T-helper 2 cell treated with Interferon-gamma antibody and Interleukin-4, amounts not matched to agents 100 ng/mL and 5 ng/mL, for 36 hours (primary cell): ENCODE results near the gene CHSY3. TPM values are rescaled to one million over a fixed set of nuclear protein-coding genes. Genes with fewer than 3 reads are reported as not detected.
"Not testable (repeated sequence)": the region's sequence is repeated elsewhere in the genome, so short reads cannot be mapped to it uniquely, and the experiment has no call there.

Experiments used
- intact Hi-C: fragments of 100-400 bp; cut with micrococcal nuclease; formaldehyde crosslinking; loops from one replicate; pipeline ENCODE4 v1.15.1; 2023
- total RNA-seq: library from RNA; stranded (reverse); gene quantifications from 2 replicates; pipeline ENCODE4 v1.2.3, GENCODE V29; 2022

Gene CHSY3
- total RNA-seq, 1 donor from 2014 or later: not detected

GRCh38 chr5:130155345-130156011 is 251.2 kb downstream of the CHSY3 start:
- intact Hi-C loops: no loop called here

GRCh38 chr5:130158036-130158435 is 253.8 kb downstream of the CHSY3 start:
- intact Hi-C loops: no loop called here

- intact Hi-C loops: no loop called here
Observed at GRCh38 chr5:130159968-130160367, 255.7 kb downstream of the CHSY3 start.

- intact Hi-C loops: no loop called here
Observed at GRCh38 chr5:130164966-130165365, 260.7 kb downstream of the CHSY3 start.

- intact Hi-C loops: no loop called here
Observed at GRCh38 chr5:130166839-130167490, 262.7 kb downstream of the CHSY3 start.

GRCh38 chr5:130168211-130168610 is 263.9 kb downstream of the CHSY3 start:
- intact Hi-C loops: no loop called here

- intact Hi-C loops: no loop called here
Observed at GRCh38 chr5:130171699-130172098, 267.4 kb downstream of the CHSY3 start.

GRCh38 chr5:130183115-130183514 is 278.9 kb downstream of the CHSY3 start:
- intact Hi-C loops: no loop called here

- intact Hi-C loops: no loop called here
Observed at GRCh38 chr5:130189961-130190360, 285.7 kb downstream of the CHSY3 start.

GRCh38 chr5:130198927-130199326 is 294.7 kb downstream of the CHSY3 start:
- intact Hi-C loops: no loop called here

- intact Hi-C loops: no loop called here
Observed at GRCh38 chr5:130206686-130207085, 302.4 kb downstream of the CHSY3 start.

- intact Hi-C loops: no loop called here
Observed at GRCh38 chr5:130213607-130214006, 309.3 kb downstream of the CHSY3 start.

GRCh38 chr5:130216286-130216685 is 312.0 kb downstream of the CHSY3 start:
- intact Hi-C loops: no loop called here

GRCh38 chr5:130222573-130222972 is 318.3 kb downstream of the CHSY3 start:
- intact Hi-C loops: no loop called here

- intact Hi-C loops: not testable (repeated sequence)
Observed at GRCh38 chr5:130226556-130226955, 322.3 kb downstream of the CHSY3 start.

GRCh38 chr5:130227699-130228098 is 323.4 kb downstream of the CHSY3 start:
- intact Hi-C loops: no loop called here

GRCh38 chr5:130231786-130232185 is 327.5 kb downstream of the CHSY3 start:
- intact Hi-C loops: no loop called here

GRCh38 chr5:130234816-130235215 is 330.6 kb downstream of the CHSY3 start:
- intact Hi-C loops: no loop called here

Other genes with a start within 250 kb of the CHSY3 start
- gene MINAR2, start 156.4 kb upstream of the CHSY3 start, total RNA-seq: not detected in 2 replicates